Trophoblast cell (in vitro differentiated cells and primary cell): Measurements from ENCODE around the gene CIT.

Experiments
- DNase-seq, 2 donors: peaks; one replicate each; pipeline ENCODE4 v3.0.0-alpha.2; 2016
- H2AFZ ChIP-seq: 2 replicates; pipeline ENCODE4 v1.6.1; 2013; ENCODE audit warnings: low read length, moderate library complexity, mild to moderate bottlenecking; ENCODE audit not compliant: insufficient read depth, poor library complexity
- H2AK5ac ChIP-seq: 2 replicates; pipeline ENCODE4 v1.6.1; 2013; ENCODE audit warnings: mild to moderate bottlenecking, low read length
- H2BK120ac ChIP-seq: 2 replicates; pipeline ENCODE4 v1.6.1; 2013; ENCODE audit warnings: low read length, mild to moderate bottlenecking, moderate library complexity; ENCODE audit not compliant: insufficient read depth, poor library complexity
- H2BK12ac ChIP-seq: 2 replicates; pipeline ENCODE4 v1.6.1; 2013; ENCODE audit warnings: mild to moderate bottlenecking, low read length, moderate library complexity
- H2BK5ac ChIP-seq: 2 replicates; pipeline ENCODE4 v1.6.1; 2013; ENCODE audit warnings: low read length, low read depth, moderate library complexity, mild to moderate bottlenecking; ENCODE audit not compliant: poor library complexity
- H3K14ac ChIP-seq: 2 replicates; pipeline ENCODE4 v1.6.1; 2013; ENCODE audit warnings: mild to moderate bottlenecking, low read length
- H3K18ac ChIP-seq: 2 replicates; pipeline ENCODE4 v1.6.1; 2013; ENCODE audit warnings: mild to moderate bottlenecking, low read length
- H3K23ac ChIP-seq: 2 replicates; pipeline ENCODE4 v1.6.1; 2013; ENCODE audit warnings: low read length
- H3K27ac ChIP-seq: 2 replicates; pipeline ENCODE4 v1.5.1; 2013; ENCODE audit warnings: low read depth, mild to moderate bottlenecking, inconsistent platforms, low read length, moderate library complexity
- H3K27me3 ChIP-seq: 2 replicates; pipeline ENCODE4 v1.6.1; 2013; ENCODE audit warnings: inconsistent platforms, mild to moderate bottlenecking, low read length, moderate library complexity; ENCODE audit not compliant: insufficient read depth
- H3K36me3 ChIP-seq, 2 experiments: 1 replicate in 1 of 2; 2 replicates in 1 of 2; pipeline ENCODE4 v1.6.1; 2013; ENCODE audit warnings: low read length in 2 of 2, mild to moderate bottlenecking in 2 of 2, moderate library complexity in 1 of 2; ENCODE audit not compliant: insufficient read depth in 2 of 2, control insufficient read depth in 1 of 2
- H3K4ac ChIP-seq: 2 replicates; pipeline ENCODE4 v1.6.1; 2013; ENCODE audit warnings: low read depth, mild to moderate bottlenecking, low read length, moderate library complexity
- H3K4me1 ChIP-seq, 2 experiments: 1 replicate in 1 of 2; 2 replicates in 1 of 2; pipeline ENCODE4 v1.6.1; 2013; ENCODE audit warnings: low read length in 2 of 2, mild to moderate bottlenecking in 2 of 2, moderate library complexity in 1 of 2; ENCODE audit not compliant: insufficient read depth in 2 of 2, control insufficient read depth in 1 of 2
- H3K4me2 ChIP-seq: 2 replicates; pipeline ENCODE4 v1.6.1; 2013; ENCODE audit warnings: inconsistent platforms, mild to moderate bottlenecking, low read length, moderate library complexity
- H3K4me3 ChIP-seq: 2 replicates; pipeline ENCODE4 v1.5.1; 2013; ENCODE audit warnings: mild to moderate bottlenecking, low read depth, low read length, inconsistent platforms
- H3K79me1 ChIP-seq: one replicate; pipeline ENCODE4 v1.6.1; 2013; ENCODE audit warnings: low read length
- H3K79me2 ChIP-seq: 2 replicates; pipeline ENCODE4 v1.6.1; 2013; ENCODE audit warnings: low read length, mild to moderate bottlenecking; ENCODE audit not compliant: control insufficient read depth, insufficient read depth, poor library complexity
- H3K9ac ChIP-seq: 2 replicates; pipeline ENCODE4 v1.6.1; 2013; ENCODE audit warnings: mild to moderate bottlenecking, low read length
- H3K9me3 ChIP-seq: 2 replicates; pipeline ENCODE4 v1.6.1; 2013; ENCODE audit warnings: low read depth, mild to moderate bottlenecking, control low read depth, inconsistent platforms, low read length; ENCODE audit not compliant: insufficient read depth
- H4K12ac ChIP-seq: 2 replicates; pipeline ENCODE4 v1.6.1; 2013; ENCODE audit warnings: low read depth, mild to moderate bottlenecking, low read length, moderate library complexity
- H4K8ac ChIP-seq: 2 replicates; pipeline ENCODE4 v1.6.1; 2013; ENCODE audit warnings: low read depth, mild to moderate bottlenecking, low read length, moderate library complexity
- H4K91ac ChIP-seq: one replicate; pipeline ENCODE4 v1.6.1; 2013; ENCODE audit warnings: low read depth, mild to moderate bottlenecking, low read length, moderate library complexity
- WGBS: extraction: QIAGEN DNeasy Blood & Tissue Kit; methylation state at CpG from one replicate; pipeline ENCODE4 v1.1.7; 2013; ENCODE audit warnings: missing lambda C conversion rate; ENCODE audit not compliant: insufficient read length, insufficient coverage; ENCODE audit errors: extremely low coverage; 5-methylcytosine and 5-hydroxymethylcytosine counted together

The CIT gene

DNA sequence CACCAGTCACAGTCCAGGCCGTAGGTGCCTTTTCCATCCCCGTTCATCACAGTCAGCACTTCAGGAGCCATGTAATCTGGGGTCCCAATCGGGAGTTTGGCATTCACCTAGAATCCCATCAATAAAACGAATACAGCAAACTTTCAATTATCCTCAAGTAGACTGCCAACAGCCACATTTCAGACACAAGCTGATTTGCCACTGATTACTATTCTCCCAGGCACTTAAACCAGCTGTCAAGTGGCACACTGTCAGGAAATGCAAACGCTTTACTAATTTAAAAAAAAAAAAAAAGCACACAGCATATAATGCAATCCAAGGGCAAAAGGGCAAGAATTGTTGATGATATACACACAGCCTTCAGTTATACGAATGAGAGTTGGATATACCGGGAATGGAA, 51.9 kb downstream of the CIT start:
- no peak overlapping the region for H4K91ac ChIP-seq

DNA sequence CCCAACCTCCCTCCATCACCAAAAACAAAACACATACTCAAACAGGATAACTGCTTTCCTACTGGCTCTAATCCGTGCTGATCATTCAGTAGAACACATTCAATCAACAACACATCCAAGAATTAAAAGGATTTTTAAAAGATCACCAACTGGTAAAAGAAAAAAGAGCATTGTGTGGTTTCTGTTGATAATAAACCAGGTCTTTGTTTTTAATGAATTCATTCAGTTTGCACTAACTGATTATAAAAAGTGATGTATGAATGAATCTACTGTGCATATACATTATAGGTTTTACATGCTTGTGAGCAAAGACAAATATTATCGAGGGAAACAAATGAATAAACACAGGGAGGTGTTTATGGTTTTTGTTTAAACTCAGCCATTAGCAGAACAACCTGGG, 55.1 kb downstream of the CIT start:
- no peak overlapping the region for H4K8ac ChIP-seq
- H3K9ac ChIP-seq = no peak overlapping the region
- no peak overlapping the region for H3K4me2 ChIP-seq
- H4K91ac ChIP-seq = no peak overlapping the region
- peaks cover 1 to 5% of the 10 kb centered on the region in 2 experiments for H3K36me3 ChIP-seq
- no peak overlapping the region for H2BK5ac ChIP-seq
- H3K4me1 ChIP-seq = no peaks in the 10 kb centered on the region
- no peak overlapping the region for H3K18ac ChIP-seq
- H3K27me3 ChIP-seq = no peaks in the 10 kb centered on the region
- no CpG with 5 or more reads among the region's 2 CpGs for WGBS
- no peak overlapping the region for H3K23ac ChIP-seq
- no peak overlapping the region for H2BK120ac ChIP-seq
- H2AK5ac ChIP-seq = no peak overlapping the region
- H3K4me3 ChIP-seq = no peak overlapping the region
- H2AFZ ChIP-seq = no peak overlapping the region
- no peaks in the 10 kb centered on the region for H3K79me2 ChIP-seq
- no peak for DNase-seq
- H3K9me3 ChIP-seq = no peaks in the 10 kb centered on the region
- H2BK12ac ChIP-seq = no peak overlapping the region
- no peaks in the 10 kb centered on the region for H3K79me1 ChIP-seq
- no peak overlapping the region for H4K12ac ChIP-seq
- H3K4ac ChIP-seq = no peak overlapping the region
- H3K27ac ChIP-seq = no peak overlapping the region
- H3K14ac ChIP-seq = no peak overlapping the region

More for the DNA sequence above, 51.9 kb downstream of the CIT start:
- H2AK5ac ChIP-seq = no peak overlapping the region
- H2AFZ ChIP-seq = no peak overlapping the region
- H3K79me2 ChIP-seq = no peaks in the 10 kb centered on the region
- H3K18ac ChIP-seq = no peak overlapping the region
- no peak overlapping the region for H3K4me3 ChIP-seq
- no peak overlapping the region for H3K23ac ChIP-seq
- no peak overlapping the region for H4K8ac ChIP-seq
- no peak overlapping the region for H2BK5ac ChIP-seq
- no peak overlapping the region for H3K4ac ChIP-seq
- no peak overlapping the region for H4K12ac ChIP-seq
- H3K9ac ChIP-seq = no peak overlapping the region
- H3K27me3 ChIP-seq = no peaks in the 10 kb centered on the region
- H3K9me3 ChIP-seq = no peaks in the 10 kb centered on the region
- WGBS = no CpG with 5 or more reads among the region's 7 CpGs
- H3K79me1 ChIP-seq = no peaks in the 10 kb centered on the region
- DNase-seq = no peak
- no peak overlapping the region for H2BK120ac ChIP-seq
- H2BK12ac ChIP-seq = no peak overlapping the region
- no peak overlapping the region for H3K27ac ChIP-seq
- H3K14ac ChIP-seq = no peak overlapping the region
- H3K4me1 ChIP-seq = no peaks in the 10 kb centered on the region
- no peaks in the 10 kb centered on the region for H3K36me3 ChIP-seq
- H3K4me2 ChIP-seq = no peak overlapping the region

DNA sequence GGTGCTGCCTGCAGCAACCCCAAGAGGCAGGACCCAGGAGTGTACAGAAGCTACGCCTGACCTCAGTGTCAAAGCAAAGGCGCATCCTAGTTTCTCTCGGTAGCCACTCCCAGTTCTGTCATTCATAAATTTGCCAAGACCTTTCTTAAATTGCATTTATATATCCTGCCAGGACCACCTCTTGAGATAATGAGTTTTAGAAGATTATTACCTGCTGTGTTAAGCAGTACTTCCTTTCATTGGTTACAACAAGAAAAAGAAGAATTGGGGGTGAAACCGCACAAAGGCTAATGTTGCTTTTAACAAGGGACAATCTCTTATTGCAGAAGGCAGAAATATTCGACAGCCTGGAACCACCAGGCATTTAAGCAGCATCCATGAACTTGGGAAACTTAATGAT, 57.8 kb downstream of the CIT start:
- H2BK120ac ChIP-seq = no peak overlapping the region
- H3K4me2 ChIP-seq = no peak overlapping the region
- H4K91ac ChIP-seq = no peak overlapping the region
- no peak overlapping the region for H3K27ac ChIP-seq
- DNase-seq = no peak
- H3K9ac ChIP-seq = no peak overlapping the region
- no peak overlapping the region for H3K23ac ChIP-seq
- no peak overlapping the region for H3K4me3 ChIP-seq
- H3K14ac ChIP-seq = no peak overlapping the region
- H3K4me1 ChIP-seq = no peaks in the 10 kb centered on the region
- no peak overlapping the region for H2AK5ac ChIP-seq
- no peaks in the 10 kb centered on the region for H3K27me3 ChIP-seq
- peaks cover 3 to 7% of the 10 kb centered on the region in 2 experiments for H3K36me3 ChIP-seq
- H3K79me2 ChIP-seq = no peaks in the 10 kb centered on the region
- no peak overlapping the region for H4K12ac ChIP-seq
- no peaks in the 10 kb centered on the region for H3K79me1 ChIP-seq
- H2AFZ ChIP-seq = no peak overlapping the region
- H4K8ac ChIP-seq = no peak overlapping the region
- no peak overlapping the region for H2BK12ac ChIP-seq
- H3K4ac ChIP-seq = no peak overlapping the region
- H3K9me3 ChIP-seq = no peaks in the 10 kb centered on the region
- no peak overlapping the region for H3K18ac ChIP-seq
- WGBS = no CpG with 5 or more reads among the region's 5 CpGs
- H2BK5ac ChIP-seq = no peak overlapping the region

DNA sequence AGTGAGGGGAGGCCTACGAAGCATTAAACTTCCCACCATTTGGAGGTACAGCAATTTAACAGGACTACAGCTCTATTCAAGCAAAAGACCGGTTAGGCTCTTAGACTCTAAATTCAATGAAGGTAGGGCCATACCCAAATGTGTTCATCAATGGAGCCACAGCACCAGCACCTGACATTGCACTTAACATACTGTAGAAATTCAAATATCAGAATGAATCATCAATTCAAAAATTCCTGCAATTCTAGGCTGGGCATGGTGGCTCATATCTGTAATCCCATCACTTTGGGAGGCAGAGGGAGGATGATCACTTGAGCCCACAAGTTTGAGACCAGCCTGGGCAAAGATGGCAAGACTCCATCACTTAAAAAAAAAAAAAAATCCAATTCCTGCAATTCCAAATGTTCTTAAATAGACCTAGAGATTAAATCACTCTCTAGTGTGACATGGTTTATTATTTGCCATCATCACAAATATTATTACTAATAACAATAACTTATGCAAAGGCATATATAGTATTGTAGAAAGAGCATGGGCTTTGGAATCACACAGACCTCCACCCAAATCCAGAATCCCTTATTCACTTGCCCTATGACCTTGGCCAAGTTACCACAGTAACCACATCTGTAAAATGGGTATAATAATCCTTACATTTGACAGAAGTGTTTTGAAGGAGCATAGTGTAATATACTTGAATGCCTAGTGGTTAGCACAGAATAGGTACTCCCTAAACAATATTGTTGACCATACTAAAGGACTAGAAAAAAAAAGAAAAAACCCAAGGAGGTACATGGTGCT, 59.4 kb downstream of the CIT start:
- Histone ChIP-seq H3K27ac (no peak overlapping the region), H2AK5ac (no peak overlapping the region), H4K91ac (no peak overlapping the region), H3K79me2 (no peaks in the 10 kb centered on the region), H3K9me3 (no peaks in the 10 kb centered on the region), H3K4me3 (no peak overlapping the region), H2BK12ac (no peak overlapping the region), H3K79me1 (no peaks in the 10 kb centered on the region), H4K8ac (no peak overlapping the region), H3K9ac (no peak overlapping the region), H3K23ac (no peak overlapping the region), H2BK5ac (no peak overlapping the region), H4K12ac (no peak overlapping the region), H3K4ac (no peak overlapping the region), H3K4me1 (no peaks in the 10 kb centered on the region), H3K36me3 (peaks cover 3 to 7% of the 10 kb centered on the region in 2 experiments), H3K27me3 (no peaks in the 10 kb centered on the region), H2AFZ (no peak overlapping the region), H2BK120ac (no peak overlapping the region), H3K14ac (no peak overlapping the region), H3K18ac (no peak overlapping the region), H3K4me2 (no peak overlapping the region)
- DNase-seq = no peak
- WGBS = no CpG with 5 or more reads among the region's 2 CpGs
